K562 (cell line): ENCODE measurements around the gene UBE2L3. TPM values are rescaled to one million over a fixed set of nuclear protein-coding genes. Genes with fewer than 3 reads are reported as not detected.

Experiments
- BDP1 ChIP-seq: IDR thresholded peaks from 3 replicates; pipeline ENCODE4 v1.6.1; 2011; ENCODE audit not compliant: insufficient read length, insufficient read depth
- CEBPG ChIP-seq, 3 experiments: fragments of 200-800 bp in 1 of 3; sonication (Bioruptor generic) in 1 of 3; sonication (generic) in 1 of 3; formaldehyde crosslinking in 1 of 3; IDR thresholded peaks in 2 of 3; conservative IDR thresholded peaks in 1 of 3; 2 replicates each; pipeline versions ENCODE4 v1.6.1 to v1.8.0; 2016 to 2022; ENCODE audit warnings: missing compliant biosample characterization in 2 of 3, missing genetic modification characterization in 2 of 3, mild to moderate bottlenecking in 1 of 3, missing genetic modification reagents in 1 of 3
- ELK1 ChIP-seq: sonication (generic); formaldehyde crosslinking; IDR thresholded peaks from 2 replicates; pipeline ENCODE4 v1.8.1; 2022; ENCODE audit warnings: missing genetic modification reagents
- ETV6 ChIP-seq, 3 experiments: fragments of 150-350 bp in 1 of 3; sonication (generic) in 1 of 3; formaldehyde crosslinking in 1 of 3; IDR thresholded peaks; 2 replicates each; pipeline versions ENCODE4 v1.6.1 to v1.8.0; 2014 to 2022; ENCODE audit warnings: borderline replicate concordance in 2 of 3, low read depth in 2 of 3, antibody characterized with exemption in 1 of 3, low read length in 1 of 3, mild to moderate bottlenecking in 1 of 3, missing genetic modification reagents in 1 of 3
- EWSR1 ChIP-seq: fragments of 450-650 bp; IDR thresholded peaks from 2 replicates; pipeline ENCODE4 v1.6.1; 2018; ENCODE audit warnings: borderline replicate concordance, mild to moderate bottlenecking, low read depth, moderate library complexity; ENCODE audit not compliant: partially characterized antibody
- FOXJ3 ChIP-seq: sonication (generic); formaldehyde crosslinking; IDR thresholded peaks from 2 replicates; pipeline ENCODE4 v1.4.0; 2020; ENCODE audit warnings: mild to moderate bottlenecking, missing genetic modification reagents
- GATA2 ChIP-seq: sonication (generic); formaldehyde crosslinking; IDR thresholded peaks from 2 replicates; pipeline ENCODE4 v1.4.0; 2020; ENCODE audit warnings: mild to moderate bottlenecking, missing genetic modification reagents
- HDAC2 ChIP-seq: fragments of 450-650 bp; IDR thresholded peaks from 2 replicates; pipeline ENCODE4 v1.6.1; 2016; ENCODE audit warnings: mild to moderate bottlenecking
- HDAC6 ChIP-seq: IDR thresholded peaks from 2 replicates; pipeline ENCODE4 v1.6.1; 2012; ENCODE audit warnings: low read depth, mild to moderate bottlenecking, control low read depth, inconsistent platforms, low read length, moderate library complexity
- KLF16 ChIP-seq: IDR thresholded peaks from 2 replicates; pipeline ENCODE4 v1.6.1; 2016; ENCODE audit warnings: antibody characterized with exemption
- MAFF ChIP-seq: IDR thresholded peaks from 2 replicates; pipeline ENCODE4 v1.6.1; 2012; ENCODE audit warnings: low read length, improper control_type of control experiment
- NCOA2 ChIP-seq, 2 experiments: fragments of 450-650 bp; IDR thresholded peaks; 2 replicates each; pipeline ENCODE4 v1.6.1; 2018; ENCODE audit warnings: mild to moderate bottlenecking in 2 of 2, moderate library complexity in 1 of 2; ENCODE audit not compliant: partially characterized antibody in 2 of 2
- POLR3A ChIP-seq: IDR thresholded peaks from 2 replicates; pipeline ENCODE4 v1.6.1; 2011; ENCODE audit warnings: borderline replicate concordance, mild to moderate bottlenecking, moderate library complexity; ENCODE audit not compliant: insufficient read length, insufficient read depth; ENCODE audit errors: extremely low read depth
- RFX1 ChIP-seq: fragments of 450-650 bp; IDR thresholded peaks from 2 replicates; pipeline ENCODE4 v1.6.1; 2016; ENCODE audit warnings: mild to moderate bottlenecking, moderate library complexity
- SMAD1 ChIP-seq: fragments of 150-350 bp; IDR thresholded peaks from 2 replicates; pipeline ENCODE4 v1.6.1; 2014; ENCODE audit warnings: low read length, low read depth; ENCODE audit not compliant: partially characterized antibody
- SP1 ChIP-seq: sonication (generic); formaldehyde crosslinking; IDR thresholded peaks from 2 replicates; pipeline ENCODE4 v1.8.1; 2022; ENCODE audit warnings: mild to moderate bottlenecking, missing genetic modification reagents
- TAF9B ChIP-seq: fragments of 450-650 bp; IDR thresholded peaks from 2 replicates; pipeline ENCODE4 v1.6.1; 2018; ENCODE audit warnings: mild to moderate bottlenecking; ENCODE audit not compliant: partially characterized antibody
- ZNF140 ChIP-seq: fragments of 250-450 bp; sonication (Bioruptor Pico); IDR thresholded peaks from 2 replicates; pipeline ENCODE4 v1.8.0; 2021; ENCODE audit warnings: moderate library complexity, mild to moderate bottlenecking, inconsistent platforms
- ZNF551 ChIP-seq: fragments of 250-450 bp; sonication (Bioruptor Pico); IDR thresholded peaks from 2 replicates; pipeline ENCODE4 v1.5.0; 2021; ENCODE audit warnings: mild to moderate bottlenecking, moderate library complexity
- polyA plus RNA-seq, 8 experiments: library from polyadenylated mRNA; depleted of rRNA in 4 of 8; stranded (reverse) in 5 of 8; unstranded in 3 of 8; fragments of >200 nt; fragmentation: Nextera tagmentation in 2 of 8; fragmentation: Illumina TruSeq in 1 of 8; extraction: Ambion mirVana in 2 of 8; extraction: Trizol in 1 of 8; gene quantifications; 2 replicates each; pipeline versions ENCODE4 v1.2.1 to v1.2.3, GENCODE V29; 2011 to 2014; ENCODE audit warnings: inconsistent platforms in 1 of 8, missing spikeins in 1 of 8
- total RNA-seq, 7 experiments: library from RNA; depleted of rRNA in 6 of 7; stranded (reverse); fragments of >200 nt in 6 of 7; fragmentation: Illumina TruSeq in 2 of 7; extraction: Trizol in 2 of 7; gene quantifications; 2 replicates each; pipeline versions ENCODE4 v1.2.1 to v1.2.3, GENCODE V29; 2011 to 2021; ENCODE audit warnings: low replicate concordance in 1 of 7
- TF ChIP-seq, protein P1 (sequence below): fragments of 450-650 bp; IDR thresholded peaks from 2 replicates; pipeline ENCODE4 v1.6.1; 2018; ENCODE audit warnings: mild to moderate bottlenecking, low read depth; ENCODE audit not compliant: partially characterized antibody
- TF ChIP-seq, protein P2 (sequence below): sonication (generic); formaldehyde crosslinking; IDR thresholded peaks from 2 replicates; pipeline ENCODE4 v1.8.0; 2022; ENCODE audit warnings: mild to moderate bottlenecking, missing genetic modification reagents, borderline replicate concordance
- TF ChIP-seq, protein P3 (sequence below): fragments of 250-450 bp; sonication (Bioruptor Pico); IDR thresholded peaks from 2 replicates; pipeline ENCODE4 v1.8.0; 2022; ENCODE audit warnings: moderate library complexity, mild to moderate bottlenecking, inconsistent platforms

The UBE2L3 gene
- total and polyA plus RNA-seq, 9 of the 15 experiments (the other 6 are each of a cell fraction or from before 2014, with no cell fraction given): 215 to 625 (median 285) TPM

GRCh38 chr22:21567456-21568346 is at the start of gene UBE2L3 (continued):
- TF ChIP-seq CEBPG (CRISPR knock-in tag; IDR thresholded peaks at IDR 0.05): no peak
- peak in 1 of 2 experiments; percentile 70; a peak in 2 of 4 replicates for TF ChIP-seq CEBPG (tag; conservative IDR thresholded peaks at IDR 0.05 in 1 of 2, IDR thresholded peaks at IDR 0.05 in 1 of 2)
- peak; percentile 72; the same call in 1 of the 2 replicates for TF ChIP-seq HDAC6
- TF ChIP-seq SMAD1: no peak
- TF ChIP-seq POLR3A: no peak
- no peak for TF ChIP-seq ETV6 (IDR thresholded peaks at IDR 0.05; ENCODE audit: borderline replicate concordance in 1 of 2, low read depth in 2 of 2, low read length in 1 of 2)
- peak; percentile 14; the same call in 1 of the 2 replicates for TF ChIP-seq ETV6 (CRISPR knock-in tag; IDR thresholded peaks at IDR 0.05; ENCODE audit: borderline replicate concordance)
- no peak for TF ChIP-seq EWSR1
- TF ChIP-seq BDP1: no peak
- TF ChIP-seq NCOA2 (IDR thresholded peaks at IDR 0.05; ENCODE audit: partially characterized antibody in 2 of 2): no peak
- TF ChIP-seq RFX1: no peak
- TF ChIP-seq SP1: peak; percentile 100
- TF ChIP-seq TAF9B: no peak
- TF ChIP-seq MAFF: no peak
- no peak for TF ChIP-seq HDAC2
- no peak for TF ChIP-seq KLF16
- TF ChIP-seq, protein P1, sequence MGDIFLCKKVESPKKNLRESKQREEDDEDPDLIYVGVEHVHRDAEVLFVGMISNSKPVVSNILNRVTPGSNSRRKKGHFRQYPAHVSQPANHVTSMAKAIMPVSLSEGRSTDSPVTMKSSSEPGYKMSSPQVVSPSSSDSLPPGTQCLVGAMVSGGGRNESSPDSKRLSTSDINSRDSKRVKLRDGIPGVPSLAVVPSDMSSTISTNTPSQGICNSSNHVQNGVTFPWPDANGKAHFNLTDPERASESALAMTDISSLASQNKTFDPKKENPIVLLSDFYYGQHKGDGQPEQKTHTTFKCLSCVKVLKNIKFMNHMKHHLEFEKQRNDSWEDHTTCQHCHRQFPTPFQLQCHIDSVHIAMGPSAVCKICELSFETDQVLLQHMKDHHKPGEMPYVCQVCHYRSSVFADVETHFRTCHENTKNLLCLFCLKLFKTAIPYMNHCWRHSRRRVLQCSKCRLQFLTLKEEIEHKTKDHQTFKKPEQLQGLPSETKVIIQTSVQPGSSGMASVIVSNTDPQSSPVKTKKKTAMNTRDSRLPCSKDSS: no peak
- TF ChIP-seq ZNF551 (CRISPR knock-in tag): no peak
- TF ChIP-seq GATA2 (CRISPR knock-in tag): no peak
- TF ChIP-seq, protein P2, sequence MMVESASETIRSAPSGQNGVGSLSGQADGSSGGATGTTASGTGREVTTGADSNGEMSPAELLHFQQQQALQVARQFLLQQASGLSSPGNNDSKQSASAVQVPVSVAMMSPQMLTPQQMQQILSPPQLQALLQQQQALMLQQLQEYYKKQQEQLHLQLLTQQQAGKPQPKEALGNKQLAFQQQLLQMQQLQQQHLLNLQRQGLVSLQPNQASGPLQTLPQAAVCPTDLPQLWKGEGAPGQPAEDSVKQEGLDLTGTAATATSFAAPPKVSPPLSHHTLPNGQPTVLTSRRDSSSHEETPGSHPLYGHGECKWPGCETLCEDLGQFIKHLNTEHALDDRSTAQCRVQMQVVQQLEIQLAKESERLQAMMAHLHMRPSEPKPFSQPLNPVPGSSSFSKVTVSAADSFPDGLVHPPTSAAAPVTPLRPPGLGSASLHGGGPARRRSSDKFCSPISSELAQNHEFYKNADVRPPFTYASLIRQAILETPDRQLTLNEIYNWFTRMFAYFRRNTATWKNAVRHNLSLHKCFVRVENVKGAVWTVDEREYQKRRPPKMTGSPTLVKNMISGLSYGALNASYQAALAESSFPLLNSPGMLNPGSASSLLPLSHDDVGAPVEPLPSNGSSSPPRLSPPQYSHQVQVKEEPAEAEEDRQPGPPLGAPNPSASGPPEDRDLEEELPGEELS (CRISPR knock-in tag): peak; percentile 99
- no peak for TF ChIP-seq ZNF140 (CRISPR knock-in tag)
- TF ChIP-seq, protein P3, sequence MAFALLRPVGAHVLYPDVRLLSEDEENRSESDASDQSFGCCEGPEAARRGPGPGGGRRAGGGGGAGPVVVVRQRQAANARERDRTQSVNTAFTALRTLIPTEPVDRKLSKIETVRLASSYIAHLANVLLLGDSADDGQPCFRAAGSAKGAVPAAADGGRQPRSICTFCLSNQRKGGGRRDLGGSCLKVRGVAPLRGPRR (CRISPR knock-in tag): peak; percentile 92
- TF ChIP-seq ELK1 (CRISPR knock-in tag): no peak
- no peak for TF ChIP-seq FOXJ3 (CRISPR knock-in tag)
